K562 (cell line): ENCODE measurements around the gene SCARB2. TPM values are rescaled to one million over a fixed set of nuclear protein-coding genes. Genes with fewer than 3 reads are reported as not detected.
A peak's percentile ranks its signal among the peaks of the same experiment; 100 is the strongest.

Experiments
- CREM ChIP-seq: IDR thresholded peaks from 2 replicates; pipeline ENCODE4 v1.6.1; 2014; ENCODE audit warnings: antibody characterized with exemption, low read depth
- ELF1 ChIP-seq: fragments of 200-800 bp; sonication (Bioruptor generic); IDR thresholded peaks from 2 replicates; pipeline ENCODE4 v1.6.1; 2016; ENCODE audit warnings: missing genetic modification characterization, missing compliant biosample characterization
- L3MBTL2 ChIP-seq: fragments of 450-650 bp; IDR thresholded peaks from 2 replicates; pipeline ENCODE4 v1.6.1; 2016; ENCODE audit warnings: mild to moderate bottlenecking, moderate library complexity
- PHB2 ChIP-seq: fragments of 450-650 bp; IDR thresholded peaks from 2 replicates; pipeline ENCODE4 v1.6.1; 2017; ENCODE audit warnings: low read depth
- PML ChIP-seq: IDR thresholded peaks from 2 replicates; pipeline ENCODE4 v1.6.1; 2012; ENCODE audit warnings: low read length, inconsistent platforms
- RHOXF2B ChIP-seq: fragments of 250-450 bp; sonication (Bioruptor Pico); conservative IDR thresholded peaks from 2 replicates; pipeline ENCODE4 v1.5.1; 2021
- SAP30 ChIP-seq: fragments of 200-600 bp; sonication (generic); IDR thresholded peaks from 2 replicates; pipeline ENCODE4 v1.6.1; 2012; ENCODE audit warnings: borderline replicate concordance, low read depth, mild to moderate bottlenecking, moderate library complexity, low read length, control low read depth, inconsistent platforms; ENCODE audit not compliant: insufficient read depth, poor library complexity, severe bottlenecking
- SIN3A ChIP-seq, 2 experiments: fragments of 150-350 bp in 1 of 2; IDR thresholded peaks; 2 replicates each; pipeline ENCODE4 v1.6.1; 2011 to 2016; ENCODE audit warnings: borderline replicate concordance in 2 of 2, low read depth in 2 of 2, low read length in 2 of 2, mild to moderate bottlenecking in 2 of 2, moderate library complexity in 2 of 2; ENCODE audit not compliant: control insufficient read depth in 1 of 2
- SRSF7 ChIP-seq: fragments of 200-400 bp; formaldehyde crosslinking; optimal IDR thresholded peaks from 2 replicates; pipeline ENCODE3; 2017; ENCODE audit warnings: mild to moderate bottlenecking, low read depth, low read length
- ZNF79 ChIP-seq: fragments of 250-450 bp; sonication (Bioruptor Pico); IDR thresholded peaks from 2 replicates; pipeline ENCODE4 v1.4.0; 2020; ENCODE audit warnings: low read depth, mild to moderate bottlenecking, moderate library complexity
- polyA plus RNA-seq, 8 experiments: library from polyadenylated mRNA; depleted of rRNA in 4 of 8; stranded (reverse) in 5 of 8; unstranded in 3 of 8; fragments of >200 nt; fragmentation: Nextera tagmentation in 2 of 8; fragmentation: Illumina TruSeq in 1 of 8; extraction: Ambion mirVana in 2 of 8; extraction: Trizol in 1 of 8; gene quantifications; 2 replicates each; pipeline versions ENCODE4 v1.2.1 to v1.2.3, GENCODE V29; 2011 to 2014; ENCODE audit warnings: inconsistent platforms in 1 of 8, missing spikeins in 1 of 8
- total RNA-seq, 7 experiments: library from RNA; depleted of rRNA in 6 of 7; stranded (reverse); fragments of >200 nt in 6 of 7; fragmentation: Illumina TruSeq in 2 of 7; extraction: Trizol in 2 of 7; gene quantifications; 2 replicates each; pipeline versions ENCODE4 v1.2.1 to v1.2.3, GENCODE V29; 2011 to 2021; ENCODE audit warnings: low replicate concordance in 1 of 7
- TF ChIP-seq, protein P1 (sequence below): sonication (generic); formaldehyde crosslinking; IDR thresholded peaks from 2 replicates; pipeline ENCODE4 v1.8.0; 2023; ENCODE audit warnings: mild to moderate bottlenecking, missing genetic modification reagents
- TF ChIP-seq, protein P2 (sequence below), 2 experiments: fragments of 450-650 bp in 1 of 2; sonication (generic) in 1 of 2; formaldehyde crosslinking in 1 of 2; IDR thresholded peaks; 2 replicates each; pipeline versions ENCODE4 v1.7.1 to v1.9.0; 2016 to 2022; ENCODE audit warnings: inconsistent platforms in 1 of 2, mild to moderate bottlenecking in 1 of 2, missing genetic modification reagents in 1 of 2
- TF ChIP-seq, protein P3 (sequence below): fragments of 250-450 bp; sonication (Bioruptor Pico); IDR thresholded peaks from 2 replicates; pipeline ENCODE4 v1.8.0; 2022; ENCODE audit warnings: moderate library complexity, mild to moderate bottlenecking, inconsistent platforms

Gene SCARB2
- total and polyA plus RNA-seq, 9 of the 15 experiments (the other 6 are each of a cell fraction or from before 2014, with no cell fraction given), result 6.1 to 25.8 (median 17.8) TPM

DNA sequence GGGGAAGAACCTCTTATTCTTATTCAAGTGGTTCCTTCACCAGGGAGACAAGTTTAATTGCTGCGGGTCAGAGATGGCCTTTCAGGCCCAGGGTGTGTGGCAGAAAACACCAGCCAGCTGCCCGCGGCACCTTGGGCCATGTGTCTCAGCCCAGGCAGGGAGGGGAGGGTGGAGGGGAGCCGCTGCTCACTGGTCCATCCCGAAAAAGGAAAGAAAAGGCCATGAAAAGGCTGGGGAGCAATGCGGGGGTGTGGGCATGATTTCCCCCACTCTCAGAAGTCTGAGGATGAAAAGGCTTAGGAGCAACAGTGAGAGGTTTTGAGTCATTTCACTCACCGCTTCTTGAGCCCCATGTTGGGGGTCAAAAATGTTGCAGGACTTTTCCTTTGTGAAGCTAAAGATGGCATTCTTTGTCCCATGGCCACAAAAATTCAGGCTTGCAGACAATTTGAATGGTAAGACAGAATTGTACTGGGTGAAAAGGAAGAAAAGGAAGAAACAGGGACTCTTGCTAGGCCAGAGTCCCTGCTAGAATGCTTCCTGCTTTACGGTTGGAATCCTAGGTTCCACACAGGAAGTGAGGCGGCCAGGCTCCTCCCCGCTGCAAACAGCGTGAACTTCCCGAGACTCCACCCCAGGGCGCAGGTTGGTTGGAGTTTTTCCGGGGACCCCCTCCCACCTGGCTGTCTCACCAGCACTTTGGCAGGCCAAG, 20.5 kb upstream of the SCARB2 start (continued):
- TF ChIP-seq ZNF79 (CRISPR knock-in tag) (no peak), L3MBTL2 (peak; percentile 70), CREM (peak; percentile 19; the same call in 1 of the 2 replicates), PHB2 (no peak), SAP30 (no peak), RHOXF2B (CRISPR knock-in tag) (no peak), PML (peak; percentile 61; the same call in 1 of the 2 replicates), ELF1 (tag) (peak; percentile 64), SRSF7 (no peak), SIN3A (IDR thresholded peaks at IDR 0.05; ENCODE audit: borderline replicate concordance in 2 of 2, control insufficient read depth in 1 of 2, low read depth in 2 of 2, low read length in 2 of 2) (peak in 1 of 2 experiments; percentile 37; a peak in 1 of 4 replicates)
- TF ChIP-seq, protein P1, sequence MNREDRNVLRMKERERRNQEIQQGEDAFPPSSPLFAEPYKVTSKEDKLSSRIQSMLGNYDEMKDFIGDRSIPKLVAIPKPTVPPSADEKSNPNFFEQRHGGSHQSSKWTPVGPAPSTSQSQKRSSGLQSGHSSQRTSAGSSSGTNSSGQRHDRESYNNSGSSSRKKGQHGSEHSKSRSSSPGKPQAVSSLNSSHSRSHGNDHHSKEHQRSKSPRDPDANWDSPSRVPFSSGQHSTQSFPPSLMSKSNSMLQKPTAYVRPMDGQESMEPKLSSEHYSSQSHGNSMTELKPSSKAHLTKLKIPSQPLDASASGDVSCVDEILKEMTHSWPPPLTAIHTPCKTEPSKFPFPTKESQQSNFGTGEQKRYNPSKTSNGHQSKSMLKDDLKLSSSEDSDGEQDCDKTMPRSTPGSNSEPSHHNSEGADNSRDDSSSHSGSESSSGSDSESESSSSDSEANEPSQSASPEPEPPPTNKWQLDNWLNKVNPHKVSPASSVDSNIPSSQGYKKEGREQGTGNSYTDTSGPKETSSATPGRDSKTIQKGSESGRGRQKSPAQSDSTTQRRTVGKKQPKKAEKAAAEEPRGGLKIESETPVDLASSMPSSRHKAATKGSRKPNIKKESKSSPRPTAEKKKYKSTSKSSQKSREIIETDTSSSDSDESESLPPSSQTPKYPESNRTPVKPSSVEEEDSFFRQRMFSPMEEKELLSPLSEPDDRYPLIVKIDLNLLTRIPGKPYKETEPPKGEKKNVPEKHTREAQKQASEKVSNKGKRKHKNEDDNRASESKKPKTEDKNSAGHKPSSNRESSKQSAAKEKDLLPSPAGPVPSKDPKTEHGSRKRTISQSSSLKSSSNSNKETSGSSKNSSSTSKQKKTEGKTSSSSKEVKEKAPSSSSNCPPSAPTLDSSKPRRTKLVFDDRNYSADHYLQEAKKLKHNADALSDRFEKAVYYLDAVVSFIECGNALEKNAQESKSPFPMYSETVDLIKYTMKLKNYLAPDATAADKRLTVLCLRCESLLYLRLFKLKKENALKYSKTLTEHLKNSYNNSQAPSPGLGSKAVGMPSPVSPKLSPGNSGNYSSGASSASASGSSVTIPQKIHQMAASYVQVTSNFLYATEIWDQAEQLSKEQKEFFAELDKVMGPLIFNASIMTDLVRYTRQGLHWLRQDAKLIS (CRISPR knock-in tag), result no peak
- TF ChIP-seq, protein P2, sequence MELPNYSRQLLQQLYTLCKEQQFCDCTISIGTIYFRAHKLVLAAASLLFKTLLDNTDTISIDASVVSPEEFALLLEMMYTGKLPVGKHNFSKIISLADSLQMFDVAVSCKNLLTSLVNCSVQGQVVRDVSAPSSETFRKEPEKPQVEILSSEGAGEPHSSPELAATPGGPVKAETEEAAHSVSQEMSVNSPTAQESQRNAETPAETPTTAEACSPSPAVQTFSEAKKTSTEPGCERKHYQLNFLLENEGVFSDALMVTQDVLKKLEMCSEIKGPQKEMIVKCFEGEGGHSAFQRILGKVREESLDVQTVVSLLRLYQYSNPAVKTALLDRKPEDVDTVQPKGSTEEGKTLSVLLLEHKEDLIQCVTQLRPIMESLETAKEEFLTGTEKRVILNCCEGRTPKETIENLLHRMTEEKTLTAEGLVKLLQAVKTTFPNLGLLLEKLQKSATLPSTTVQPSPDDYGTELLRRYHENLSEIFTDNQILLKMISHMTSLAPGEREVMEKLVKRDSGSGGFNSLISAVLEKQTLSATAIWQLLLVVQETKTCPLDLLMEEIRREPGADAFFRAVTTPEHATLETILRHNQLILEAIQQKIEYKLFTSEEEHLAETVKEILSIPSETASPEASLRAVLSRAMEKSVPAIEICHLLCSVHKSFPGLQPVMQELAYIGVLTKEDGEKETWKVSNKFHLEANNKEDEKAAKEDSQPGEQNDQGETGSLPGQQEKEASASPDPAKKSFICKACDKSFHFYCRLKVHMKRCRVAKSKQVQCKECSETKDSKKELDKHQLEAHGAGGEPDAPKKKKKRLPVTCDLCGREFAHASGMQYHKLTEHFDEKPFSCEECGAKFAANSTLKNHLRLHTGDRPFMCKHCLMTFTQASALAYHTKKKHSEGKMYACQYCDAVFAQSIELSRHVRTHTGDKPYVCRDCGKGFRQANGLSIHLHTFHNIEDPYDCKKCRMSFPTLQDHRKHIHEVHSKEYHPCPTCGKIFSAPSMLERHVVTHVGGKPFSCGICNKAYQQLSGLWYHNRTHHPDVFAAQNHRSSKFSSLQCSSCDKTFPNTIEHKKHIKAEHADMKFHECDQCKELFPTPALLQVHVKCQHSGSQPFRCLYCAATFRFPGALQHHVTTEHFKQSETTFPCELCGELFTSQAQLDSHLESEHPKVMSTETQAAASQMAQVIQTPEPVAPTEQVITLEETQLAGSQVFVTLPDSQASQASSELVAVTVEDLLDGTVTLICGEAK (IDR thresholded peaks at IDR 0.05), result peak; percentile 71
- TF ChIP-seq, protein P2 (CRISPR knock-in tag; IDR thresholded peaks at IDR 0.05), result no peak
- TF ChIP-seq, protein P3, sequence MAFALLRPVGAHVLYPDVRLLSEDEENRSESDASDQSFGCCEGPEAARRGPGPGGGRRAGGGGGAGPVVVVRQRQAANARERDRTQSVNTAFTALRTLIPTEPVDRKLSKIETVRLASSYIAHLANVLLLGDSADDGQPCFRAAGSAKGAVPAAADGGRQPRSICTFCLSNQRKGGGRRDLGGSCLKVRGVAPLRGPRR (CRISPR knock-in tag), result no peak
